Measurements from ENCODE around the gene MLANA.

MLANA gene

DNA sequence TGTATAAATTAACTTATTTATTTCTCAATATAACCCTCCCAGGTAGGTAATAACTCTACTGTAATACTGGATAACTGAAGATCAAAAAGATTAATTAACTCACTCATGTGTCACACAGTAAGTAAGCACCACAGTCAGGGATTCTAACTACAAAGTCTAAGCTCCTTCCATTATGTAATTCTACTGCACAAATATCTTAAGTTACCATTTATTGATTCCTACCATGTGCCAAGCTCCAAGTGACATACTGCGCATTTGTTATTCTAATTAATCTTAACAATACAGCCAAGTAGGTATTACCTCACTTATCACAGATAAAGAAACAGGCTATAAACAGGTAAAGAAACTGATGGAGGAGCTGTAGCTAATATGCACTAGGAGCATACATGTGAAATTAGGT is 66.5 kb downstream of the MLANA start:
- TF ChIP-seq, protein P1, sequence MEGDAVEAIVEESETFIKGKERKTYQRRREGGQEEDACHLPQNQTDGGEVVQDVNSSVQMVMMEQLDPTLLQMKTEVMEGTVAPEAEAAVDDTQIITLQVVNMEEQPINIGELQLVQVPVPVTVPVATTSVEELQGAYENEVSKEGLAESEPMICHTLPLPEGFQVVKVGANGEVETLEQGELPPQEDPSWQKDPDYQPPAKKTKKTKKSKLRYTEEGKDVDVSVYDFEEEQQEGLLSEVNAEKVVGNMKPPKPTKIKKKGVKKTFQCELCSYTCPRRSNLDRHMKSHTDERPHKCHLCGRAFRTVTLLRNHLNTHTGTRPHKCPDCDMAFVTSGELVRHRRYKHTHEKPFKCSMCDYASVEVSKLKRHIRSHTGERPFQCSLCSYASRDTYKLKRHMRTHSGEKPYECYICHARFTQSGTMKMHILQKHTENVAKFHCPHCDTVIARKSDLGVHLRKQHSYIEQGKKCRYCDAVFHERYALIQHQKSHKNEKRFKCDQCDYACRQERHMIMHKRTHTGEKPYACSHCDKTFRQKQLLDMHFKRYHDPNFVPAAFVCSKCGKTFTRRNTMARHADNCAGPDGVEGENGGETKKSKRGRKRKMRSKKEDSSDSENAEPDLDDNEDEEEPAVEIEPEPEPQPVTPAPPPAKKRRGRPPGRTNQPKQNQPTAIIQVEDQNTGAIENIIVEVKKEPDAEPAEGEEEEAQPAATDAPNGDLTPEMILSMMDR (IDR thresholded peaks at IDR 0.05; ENCODE audit: low read depth, low read length) = no peak
- DNase-seq (ENCODE audit: extremely low read depth, low read depth) = no peak

DNA sequence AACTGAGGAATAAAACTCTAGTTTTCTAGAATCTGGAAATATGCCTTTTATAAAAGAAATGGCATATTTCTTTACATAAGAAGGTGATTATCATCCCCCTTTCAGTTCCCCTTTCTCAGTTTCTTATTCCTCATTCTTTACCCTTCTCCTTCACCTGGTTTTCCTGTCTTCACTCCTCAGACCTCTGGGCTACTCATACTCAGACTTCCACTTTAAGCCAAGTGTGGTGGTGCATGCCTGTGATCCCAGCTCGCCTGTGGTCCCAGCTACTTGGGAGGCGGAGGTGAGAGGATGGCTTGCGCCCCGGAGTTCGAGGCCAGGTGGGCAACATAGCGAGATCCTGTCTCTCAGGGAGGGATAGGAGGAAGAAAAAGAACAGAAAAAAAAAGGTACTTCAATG is 67.6 kb downstream of the MLANA start:
- DNase-seq (ENCODE audit: extremely low read depth, low read depth) = no peak
- TF ChIP-seq, protein P1 (IDR thresholded peaks at IDR 0.05; ENCODE audit: low read depth, low read length) = no peak
